Myometrial cell (primary cell): ENCODE results near the gene HCFC1R1. TPM values are rescaled to one million over a fixed set of nuclear protein-coding genes. Genes with fewer than 3 reads are reported as not detected.

ENCODE experiments used
- total RNA-seq: library from RNA; depleted of rRNA; stranded (reverse); fragments of >200 nt; gene quantifications from 2 replicates; pipeline ENCODE4 v1.2.3, GENCODE V29; 2015

HCFC1R1 gene
- total RNA-seq = 23.1 and 24.1 TPM in 2 replicates

GRCh38 chr16:3023669-3024478 lies at the start of gene HCFC1R1, which contains the start of gene THOC6:
TSS of gene HCFC1R1 (minus strand) at chr16:3023942. CDS start at chr16:3023941, 1 bp downstream.
TSS of gene THOC6 (plus strand) at chr16:3024035. CDS start at chr16:3024327, 292 bp downstream.

DNA sequence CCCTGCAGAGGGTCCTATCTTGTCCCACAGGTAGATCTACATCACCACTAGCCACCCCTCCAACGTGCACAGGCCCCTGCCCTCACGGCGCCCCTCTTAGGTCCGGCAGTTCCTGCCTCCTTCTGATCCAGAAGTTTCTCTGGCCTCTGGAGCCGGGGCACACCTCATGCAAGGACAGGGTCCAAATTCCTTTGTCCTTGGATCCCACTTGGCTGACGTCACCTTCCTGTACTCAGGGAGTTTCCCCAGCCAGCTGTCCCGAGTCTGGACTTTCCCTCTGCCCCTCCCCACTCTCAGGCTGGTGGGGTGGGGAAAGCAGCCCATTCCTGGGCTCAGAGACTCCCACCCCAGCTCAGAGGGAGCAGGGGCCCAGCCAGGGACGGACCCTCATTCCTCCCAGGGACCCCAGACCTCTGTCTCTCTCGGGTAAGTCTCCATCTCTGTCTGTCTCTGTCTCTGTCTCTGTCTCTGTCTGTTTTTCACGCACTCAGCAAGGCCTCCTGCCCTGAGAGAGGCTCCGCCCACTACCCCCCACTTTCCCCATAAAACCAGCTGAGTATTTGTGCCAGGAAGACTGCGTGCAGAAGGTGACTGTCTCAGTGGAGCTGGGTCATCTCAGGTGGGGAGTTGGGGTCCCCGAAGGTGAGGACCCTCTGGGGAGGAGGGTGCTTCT lies 41.5 kb upstream of the HCFC1R1 start, which contains the start of gene IL32:
IL32 (plus strand) TSS at position 572 of the 673 bp plus-strand sequence. CDS start 172 bp downstream, outside the sequence.

DNA sequence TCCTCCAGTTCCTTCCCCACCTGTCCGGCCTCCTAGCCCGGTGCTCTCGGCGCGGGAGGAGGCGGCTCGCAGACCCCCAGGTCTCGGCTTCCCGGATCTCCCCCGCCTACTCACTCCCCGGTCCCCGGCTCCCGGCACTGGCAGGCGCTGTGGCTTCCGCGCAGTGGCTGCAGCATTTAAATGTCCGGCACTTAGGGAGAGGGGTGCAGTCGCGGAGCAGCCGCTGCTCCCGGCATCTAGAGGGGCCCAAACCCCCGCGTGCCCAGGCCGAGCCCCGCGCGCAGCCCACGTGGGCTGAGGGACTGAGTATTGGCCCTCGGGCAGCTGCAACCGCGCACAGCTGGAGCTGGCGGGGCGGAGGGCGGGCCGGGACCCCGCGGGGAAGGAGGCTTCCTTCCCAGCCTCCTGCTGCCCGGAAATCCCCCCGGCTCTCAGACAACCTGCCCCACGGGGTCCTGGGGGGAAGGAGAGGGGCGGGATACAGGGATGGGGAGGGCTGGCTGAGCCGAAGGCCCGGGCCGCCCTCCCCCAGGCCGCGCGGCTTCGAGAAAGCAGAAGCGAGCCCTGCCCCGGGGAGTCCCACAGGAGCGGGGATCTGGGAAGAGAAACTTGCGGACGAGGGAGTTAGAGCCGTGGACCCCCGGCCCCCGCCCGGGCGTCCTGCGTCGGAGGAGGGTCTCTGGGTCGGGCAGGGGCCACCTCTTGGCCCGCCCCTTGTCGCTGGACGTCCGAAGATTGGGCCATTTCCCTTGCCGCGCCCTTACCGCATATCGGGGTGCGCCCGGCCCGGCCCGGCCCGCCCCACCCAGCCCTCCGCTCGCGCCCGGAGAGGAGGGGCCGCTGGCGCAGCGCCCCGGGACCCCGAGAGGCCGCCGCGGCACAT lies 22.3 kb upstream of the HCFC1R1 start, which contains the start of gene MMP25:
MMP25 (plus strand) TSS at position 804 of the 883 bp plus-strand sequence. CDS start 357 bp downstream, outside the sequence.

GRCh38 chr16:3036726-3037315 lies 13.1 kb upstream of the HCFC1R1 start, which contains the start of gene BICDL2:
TSS of gene BICDL2 (minus strand) at chr16:3036944. CDS start at chr16:3035496, 1,448 bp downstream.

DNA sequence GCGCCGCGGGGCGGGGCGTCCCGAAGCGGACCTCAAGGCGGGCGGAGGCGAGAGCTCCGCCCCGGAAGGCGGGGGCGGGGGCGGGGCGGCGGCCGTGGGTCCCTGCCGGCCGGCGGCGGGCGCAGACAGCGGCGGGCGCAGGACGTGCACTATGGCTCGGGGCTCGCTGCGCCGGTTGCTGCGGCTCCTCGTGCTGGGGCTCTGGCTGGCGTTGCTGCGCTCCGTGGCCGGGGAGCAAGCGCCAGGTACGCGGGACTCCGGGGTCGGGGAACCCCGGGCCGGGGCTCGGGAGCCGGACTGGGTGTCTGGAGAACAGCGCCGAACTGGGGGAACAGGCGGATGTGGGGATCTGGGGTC lies 3.5 kb downstream of the HCFC1R1 start, which contains the start of gene TNFRSF12A:
TNFRSF12A (plus strand) TSS at position 122 of the 357 bp plus-strand sequence; CDS start at position 152, 30 bp downstream.

GRCh38 chr16:3017794-3018506 lies 5.8 kb downstream of the HCFC1R1 start, which contains the start of gene CLDN6:
TSS of gene CLDN6 (minus strand) at chr16:3018183. CDS start at chr16:3016021, 2,162 bp downstream.

GRCh38 chr16:3012828-3013420 lies 10.8 kb downstream of the HCFC1R1 start, which contains the start of gene CLDN9:
TSS of gene CLDN9 (plus strand) at chr16:3012923. CDS start at chr16:3013363, 440 bp downstream.

GRCh38 chr16:2980227-2981176 lies 43.2 kb downstream of the HCFC1R1 start, which contains the start of gene PKMYT1:
TSS of gene PKMYT1 (minus strand) at chr16:2980446. CDS start at chr16:2979657, 789 bp downstream.

Other genes with a start within 250 kb of the HCFC1R1 start
- 431 and 566 TPM in 2 replicates for gene ELOB, start 246.7 kb downstream of the HCFC1R1 start, total RNA-seq
- gene PRSS33, start 236.4 kb downstream of the HCFC1R1 start, total RNA-seq = not detected in 2 replicates
- gene PRSS41, start 225.5 kb downstream of the HCFC1R1 start, total RNA-seq = not detected in 2 replicates
- gene PRSS21, start 206.7 kb downstream of the HCFC1R1 start, total RNA-seq = 5.5 TPM in 1 of 2 replicates, not detected in the other
- gene ZG16B, start 193.6 kb downstream of the HCFC1R1 start, total RNA-seq = not detected in 2 replicates
- gene PRSS22, start 165.8 kb downstream of the HCFC1R1 start, total RNA-seq = not detected in 2 replicates
- 77.8 and 89.9 TPM in 2 replicates for gene FLYWCH2, start 140.7 kb downstream of the HCFC1R1 start, total RNA-seq
- gene FLYWCH1, start 112.0 kb downstream of the HCFC1R1 start, total RNA-seq = 45.8 and 46.1 TPM in 2 replicates
- under 0.01 TPM in 1 of 2 replicates, not detected in the other for gene KREMEN2, start 59.7 kb downstream of the HCFC1R1 start, total RNA-seq
- gene PAQR4, start 54.6 kb downstream of the HCFC1R1 start, total RNA-seq = 7.1 and 14.1 TPM in 2 replicates
- gene PKMYT1, start 43.5 kb downstream of the HCFC1R1 start, total RNA-seq = 13.3 and 24.8 TPM in 2 replicates
- gene CLDN9, start 11.0 kb downstream of the HCFC1R1 start, total RNA-seq = not detected in 2 replicates
- not detected in 2 replicates for gene CLDN6, start 5.8 kb downstream of the HCFC1R1 start, total RNA-seq
- gene TNFRSF12A, start 3.6 kb downstream of the HCFC1R1 start, total RNA-seq = 236 and 323 TPM in 2 replicates
- 25.3 and 28.3 TPM in 2 replicates for gene THOC6, start 93 bp upstream of the HCFC1R1 start, total RNA-seq
- not detected in 2 replicates for gene BICDL2, start 13.0 kb upstream of the HCFC1R1 start, total RNA-seq
- gene MMP25, start 22.6 kb upstream of the HCFC1R1 start, total RNA-seq = not detected in 2 replicates
- 23.6 and 27.3 TPM in 2 replicates for gene IL32, start 41.7 kb upstream of the HCFC1R1 start, total RNA-seq
- gene ZSCAN10, start 75.4 kb upstream of the HCFC1R1 start, total RNA-seq = not detected in 2 replicates
- 11.7 and 17.3 TPM in 2 replicates for gene ZNF205, start 88.6 kb upstream of the HCFC1R1 start, total RNA-seq
- gene ZNF213, start 111.1 kb upstream of the HCFC1R1 start, total RNA-seq = 2.9 and 3.7 TPM in 2 replicates
- not detected in 2 replicates for gene OR1F1, start 164.3 kb upstream of the HCFC1R1 start, total RNA-seq
- gene ZNF200, start 211.2 kb upstream of the HCFC1R1 start, total RNA-seq = 1.2 and 2.7 TPM in 2 replicates
- 0.53 and 1.2 TPM in 2 replicates for gene MEFV, start 232.7 kb upstream of the HCFC1R1 start, total RNA-seq